Right renal pelvis (tissue), 4 donors: Measurements from ENCODE around the gene FHAD1. TPM values are rescaled to one million over a fixed set of nuclear protein-coding genes. Genes with fewer than 3 reads are reported as not detected.
"Not testable (repeated sequence)": the region's sequence is repeated elsewhere in the genome, so short reads cannot be mapped to it uniquely, and the experiment has no call there.

Experiments
- DNase-seq, 4 donors: peaks; one replicate each; pipeline ENCODE4 v3.0.0-alpha.2; 2013; ENCODE audit warnings: low read depth in 4 of 4, low spot score in 3 of 4, missing footprints in 1 of 4
- polyA plus RNA-seq, 4 donors: library from polyadenylated mRNA; unstranded; fragments of 120-200 nt; gene quantifications; one replicate each; pipeline ENCODE4 v1.2.1, GENCODE V29; 2013; ENCODE audit not compliant: insufficient read length in 4 of 4

The FHAD1 gene
- polyA plus RNA-seq, 4 donors: 2.8 to 3.9 (median 3.3) TPM

- no peak for DNase-seq
Measured at GRCh38 chr1:15273274-15273673, 26.3 kb downstream of the FHAD1 start.

DNA sequence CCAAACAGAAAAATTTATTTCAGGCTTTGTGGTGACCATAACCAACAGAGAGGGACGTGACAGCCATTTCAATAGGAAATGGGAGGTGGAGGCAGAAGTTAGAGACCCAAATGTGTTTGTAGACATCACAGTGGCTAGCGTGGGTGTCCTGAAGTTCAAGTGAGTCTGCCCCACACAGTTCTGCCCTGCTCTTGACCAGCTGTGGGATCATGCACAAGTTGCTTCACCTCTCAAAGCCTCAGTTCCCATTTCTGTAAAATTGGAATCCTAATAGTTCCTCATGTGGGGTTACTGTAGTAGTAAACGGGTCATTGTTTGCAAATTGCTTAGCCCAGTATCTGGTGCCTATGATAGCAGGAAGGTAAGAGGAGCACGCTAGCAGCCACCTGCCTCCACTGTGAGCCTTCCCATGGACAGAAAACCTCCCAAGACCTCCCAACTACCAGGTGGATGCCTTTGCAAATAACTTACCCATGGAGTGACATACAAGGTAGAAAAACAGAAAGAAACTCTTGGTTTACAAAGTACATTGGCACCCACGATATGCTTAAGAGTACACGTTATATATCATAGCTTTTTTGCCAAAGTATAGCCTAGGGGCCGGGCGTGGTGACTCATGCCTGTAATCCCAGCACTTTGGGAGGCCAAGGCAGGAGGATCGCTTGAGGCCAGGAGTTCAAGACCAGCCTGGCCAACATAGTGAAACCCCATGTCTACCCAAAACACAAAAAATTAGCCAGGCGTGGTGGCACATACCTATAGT is 29.1 kb downstream of the FHAD1 start:
- no peak for DNase-seq

- DNase-seq: no peak
Measured at GRCh38 chr1:15276691-15277446, 29.8 kb downstream of the FHAD1 start.

DNA sequence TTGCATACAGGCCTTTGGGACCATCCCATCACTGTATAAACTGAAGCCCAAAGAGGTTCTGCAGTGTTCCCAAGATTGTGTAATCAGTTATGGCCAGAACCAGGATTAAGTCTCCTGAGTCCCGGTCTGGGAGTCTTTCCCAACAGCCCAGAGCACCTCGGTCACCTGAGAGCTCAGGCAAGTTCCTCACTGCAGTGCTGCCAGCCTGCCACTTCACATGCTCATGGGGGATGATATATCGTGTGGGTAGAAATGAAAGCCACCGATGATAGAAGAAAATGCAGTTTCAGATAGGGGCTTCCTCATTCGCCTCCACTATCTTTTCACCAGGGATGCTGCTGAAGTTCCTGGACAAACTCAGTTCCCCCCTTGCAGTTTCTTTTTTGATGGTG is 30.4 kb downstream of the FHAD1 start:
- no peak for DNase-seq

DNA sequence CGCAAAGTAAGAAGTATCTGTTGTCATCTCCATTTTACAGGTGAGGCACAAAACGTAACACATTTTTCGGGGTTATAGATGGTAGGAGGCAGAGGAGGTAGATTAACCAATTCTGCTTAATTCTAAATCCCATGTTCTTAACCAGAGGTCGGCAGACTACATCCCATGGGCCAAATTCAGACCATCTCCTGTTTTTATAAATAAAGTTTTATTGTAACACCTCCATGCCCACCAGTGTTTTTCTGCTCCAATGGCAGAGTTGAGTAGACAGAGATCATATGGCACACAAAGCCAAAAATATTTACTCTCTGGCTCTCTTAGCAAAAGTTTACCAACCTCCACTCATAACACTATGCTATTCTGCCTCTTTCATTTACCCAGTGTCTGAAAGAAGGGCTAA is 30.9 kb downstream of the FHAD1 start:
- DNase-seq: no peak

DNA sequence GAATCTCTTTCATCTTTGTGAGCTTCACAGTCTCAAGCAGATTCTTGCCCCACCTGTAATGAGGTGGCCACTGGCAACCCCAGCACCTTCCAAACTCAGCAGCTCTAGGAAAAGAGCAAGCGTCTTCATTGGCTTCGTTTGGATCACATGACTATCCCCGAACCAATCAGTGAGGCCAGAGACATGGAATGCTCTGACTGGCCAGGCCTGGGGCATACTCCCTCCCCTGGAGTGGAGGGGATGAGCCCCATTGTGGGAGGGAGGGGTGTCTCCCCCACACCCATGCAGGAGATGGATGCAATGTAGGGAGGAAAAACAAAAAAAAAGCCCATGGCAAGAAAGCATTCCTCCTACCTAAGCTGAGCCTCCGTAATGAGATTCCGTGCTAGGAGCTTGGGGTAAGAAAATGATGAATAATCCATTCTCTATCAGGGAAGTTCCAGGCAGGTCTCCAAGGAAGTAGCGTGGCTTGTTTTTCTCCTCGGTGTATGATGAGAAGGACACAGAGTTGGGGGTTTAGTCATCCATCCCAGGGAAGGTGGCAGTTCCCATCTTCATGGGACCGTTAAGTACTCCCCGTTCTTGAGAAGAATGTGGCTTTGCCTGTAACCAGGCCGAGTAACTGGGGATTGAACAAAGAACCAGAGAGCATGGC is 32.7 kb downstream of the FHAD1 start:
- DNase-seq: no peak

- DNase-seq: no peak
Measured at GRCh38 chr1:15280416-15280815, 33.4 kb downstream of the FHAD1 start.

GRCh38 chr1:15282038-15282437 is 35.0 kb downstream of the FHAD1 start:
- DNase-seq: no peak

DNA sequence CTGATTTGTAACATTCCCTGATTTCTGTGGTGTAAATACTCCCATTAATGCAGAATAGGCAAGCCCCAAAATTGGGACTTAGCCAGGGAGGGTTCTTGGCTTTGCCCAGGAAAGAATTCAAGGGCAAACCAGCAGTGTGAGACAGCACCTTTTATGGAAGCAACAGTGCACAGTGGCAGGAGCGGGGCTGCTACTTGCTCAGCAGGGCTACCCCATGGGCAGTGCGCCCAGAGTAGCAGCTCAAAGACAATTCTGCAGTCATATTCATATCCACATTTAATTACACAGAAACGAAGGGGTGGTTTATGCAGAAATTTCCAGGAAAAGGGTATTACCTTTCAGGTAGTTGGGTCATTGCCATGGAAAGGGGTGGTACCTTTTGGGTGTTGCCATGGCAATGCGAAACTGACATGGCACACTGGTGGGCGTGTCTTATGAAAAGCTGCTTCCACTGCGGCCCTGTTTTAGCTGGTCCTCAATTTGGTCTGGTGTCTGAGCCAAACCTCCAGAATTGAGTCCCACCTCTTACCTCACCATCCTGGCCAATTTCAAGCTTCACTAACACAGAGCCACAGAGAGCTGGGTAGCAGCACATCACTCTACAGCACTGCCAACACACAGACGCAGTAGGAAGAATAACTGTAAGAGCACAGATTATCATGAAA is 35.9 kb downstream of the FHAD1 start:
- DNase-seq: no peak

DNA sequence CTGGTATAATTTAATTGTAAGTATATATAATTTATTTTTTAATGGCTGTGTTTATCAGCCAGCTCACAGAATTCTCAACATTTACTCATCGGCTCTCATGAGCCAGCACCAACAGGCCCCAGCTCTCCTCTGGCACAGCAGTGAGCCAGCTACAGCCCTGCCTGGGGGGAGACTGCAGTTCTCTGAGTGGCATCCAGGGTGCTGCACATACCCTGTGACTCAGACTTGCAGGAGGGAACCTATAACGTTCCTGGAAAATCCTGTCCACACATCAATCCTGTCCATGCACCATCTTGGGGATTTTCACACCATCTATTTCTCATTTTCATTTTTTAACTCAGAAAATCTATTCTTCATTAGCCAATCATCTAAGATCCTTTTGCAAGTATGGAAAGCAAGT is 36.5 kb downstream of the FHAD1 start:
- DNase-seq: no peak

- DNase-seq: no peak
Measured at GRCh38 chr1:15286452-15286851, 39.4 kb downstream of the FHAD1 start.

DNA sequence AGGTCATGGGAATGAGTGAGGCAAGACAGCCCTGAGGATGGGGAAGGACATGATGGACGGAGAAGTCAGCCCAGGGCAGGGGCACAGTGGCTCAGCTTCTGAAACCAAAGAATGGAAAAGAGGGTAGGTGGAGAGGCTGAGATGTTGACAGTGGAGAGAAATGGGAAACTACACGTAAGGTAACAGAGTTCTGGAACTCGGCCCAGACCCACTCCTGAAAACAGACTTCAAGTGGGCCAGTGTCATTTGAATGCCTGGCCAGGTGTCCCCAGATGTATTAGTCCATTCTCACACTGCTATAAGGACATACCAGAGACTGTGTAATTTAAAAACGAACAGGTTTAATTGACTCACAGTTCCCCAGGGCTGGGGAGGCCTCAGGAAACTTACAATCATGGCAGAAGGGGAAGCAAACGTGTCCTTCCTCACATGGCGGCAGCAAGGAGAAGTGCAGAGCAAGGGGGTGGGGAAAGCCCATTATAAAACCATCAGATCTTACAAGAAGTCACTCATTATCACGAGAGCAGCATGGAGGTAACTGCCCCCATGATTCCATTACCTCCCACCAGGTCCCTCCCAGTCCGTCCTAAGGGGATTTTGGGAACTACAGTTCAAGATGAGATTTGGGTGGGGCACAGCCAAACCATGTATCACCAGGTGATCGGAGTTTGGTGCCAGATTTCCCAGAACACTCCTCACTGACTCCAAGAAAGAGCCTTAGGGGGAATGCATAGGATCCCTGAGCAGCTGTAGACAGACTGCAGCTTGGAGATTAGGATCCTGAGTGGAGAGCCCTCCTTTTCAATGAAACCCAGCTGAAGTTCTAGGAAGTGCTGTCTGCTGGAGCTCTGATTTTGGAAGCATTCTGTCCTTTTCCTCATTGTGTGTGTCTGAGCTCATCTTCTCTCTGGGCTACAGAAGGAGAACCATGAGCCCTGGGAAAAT is 40.3 kb downstream of the FHAD1 start:
- DNase-seq: no peak

DNA sequence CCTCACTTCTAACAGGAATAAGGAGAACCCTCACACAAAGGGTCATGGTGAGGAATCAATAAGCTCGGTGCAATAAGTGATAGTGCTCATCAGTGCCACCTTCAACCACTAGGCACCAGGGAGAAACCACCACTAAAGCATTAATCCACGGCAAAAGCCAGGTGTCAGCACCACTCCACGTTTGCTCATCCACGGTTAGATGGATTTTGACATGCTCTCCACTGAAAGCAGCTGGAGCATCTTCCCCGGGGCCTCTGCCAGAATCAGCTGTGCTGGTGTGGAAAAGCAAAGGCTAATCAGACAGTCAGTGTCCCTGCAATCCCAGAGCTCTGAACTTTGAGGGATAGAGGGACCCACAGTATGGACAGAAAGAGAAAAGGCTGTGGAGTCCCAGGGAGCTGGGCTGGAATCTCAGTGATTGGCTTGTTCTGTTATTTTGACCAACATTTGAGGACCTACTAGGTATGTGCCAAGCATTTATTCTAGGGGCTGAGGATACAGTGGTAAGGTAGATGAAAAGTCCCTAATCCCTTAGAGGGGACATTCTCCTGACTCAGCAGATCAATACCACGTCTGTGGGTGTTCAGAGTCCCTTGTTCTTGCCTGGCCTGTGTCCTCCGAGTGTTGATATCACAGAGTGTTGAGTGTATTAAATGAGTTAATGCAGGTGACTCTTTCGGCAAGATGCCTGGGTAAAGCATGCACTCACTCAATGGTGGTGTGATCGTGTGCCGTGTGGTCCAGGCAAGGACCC is 41.3 kb downstream of the FHAD1 start:
- no peak for DNase-seq

- no peak for DNase-seq
Measured at GRCh38 chr1:15289251-15289651, 42.2 kb downstream of the FHAD1 start.

DNA sequence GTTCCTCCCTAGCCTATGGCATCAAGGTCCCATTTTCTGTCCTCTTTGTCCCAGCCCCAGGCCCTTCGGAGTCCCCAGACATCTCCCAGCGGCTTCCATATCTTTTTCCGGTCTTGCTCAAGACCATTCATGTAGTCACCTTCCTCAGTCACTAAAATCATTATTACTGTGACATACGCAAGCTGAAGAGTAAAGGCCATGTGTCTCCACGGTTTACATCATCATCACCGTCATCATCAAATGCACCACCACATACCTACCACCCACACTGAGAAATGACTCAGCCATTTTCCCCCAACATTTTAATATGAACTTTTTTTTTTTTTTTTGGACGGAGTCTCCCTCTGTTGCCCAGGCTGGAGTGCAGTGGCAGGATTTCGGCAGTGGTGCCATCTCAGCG is 43.4 kb downstream of the FHAD1 start:
- DNase-seq: no peak

- DNase-seq: no peak
Measured at GRCh38 chr1:15295696-15296095, 48.7 kb downstream of the FHAD1 start.

GRCh38 chr1:15296585-15297321 is 49.7 kb downstream of the FHAD1 start:
- no peak for DNase-seq

DNA sequence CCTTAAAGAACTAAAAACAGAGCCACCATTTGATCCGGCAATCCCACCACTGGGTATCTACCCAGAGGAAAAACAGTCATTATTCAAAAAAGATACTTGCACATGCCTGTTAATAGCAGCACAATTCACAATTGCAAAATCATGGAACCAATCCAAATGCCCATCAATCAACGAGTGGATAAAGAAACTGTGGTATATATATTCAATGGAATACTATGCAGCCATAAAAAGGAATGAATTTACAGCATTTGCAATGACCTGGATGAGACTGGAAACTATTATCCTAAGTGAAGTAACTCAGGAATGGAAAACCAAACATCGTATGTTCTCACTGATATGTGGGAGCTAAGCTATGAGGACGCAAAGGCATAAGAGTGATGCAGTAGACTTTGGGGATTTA is 51.0 kb downstream of the FHAD1 start:
- not testable (repeated sequence) for DNase-seq

DNA sequence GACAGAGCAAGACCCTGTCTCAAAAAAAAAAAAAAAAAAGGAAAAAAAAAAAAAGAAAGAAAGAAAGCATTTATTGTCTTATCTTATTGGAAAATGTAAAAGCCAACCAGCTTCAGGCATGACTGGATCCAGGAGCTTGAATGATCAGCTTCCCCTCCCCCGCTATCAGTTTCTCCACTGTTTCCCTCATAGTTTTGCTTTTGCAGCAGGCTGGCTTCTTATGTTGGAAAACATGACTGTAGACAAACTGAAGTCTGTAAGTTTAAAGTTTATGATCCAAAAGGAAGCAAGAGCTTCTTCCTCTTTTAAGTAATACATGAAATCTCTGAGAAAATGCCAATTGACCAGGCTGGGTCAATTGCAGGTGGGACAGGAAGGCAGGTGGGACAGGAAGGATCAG is 52.2 kb downstream of the FHAD1 start:
- DNase-seq: no peak
